GM18867 (cell line): ENCODE results near the gene DDX24.

ENCODE experiments used
- ATAC-seq: cut with Tn5 transposase; IDR thresholded peaks from one replicate; pipeline ENCODE4 v1.9.1; 2021; ENCODE audit warnings: mild to moderate bottlenecking, moderate library complexity; ENCODE audit not compliant: unreplicated experiment

The DDX24 gene

GRCh38 chr14:94114589-94115057 is 33.6 kb upstream of the DDX24 start:
- ATAC-seq: no peak

GRCh38 chr14:94113908-94114588 is 33.0 kb upstream of the DDX24 start:
- ATAC-seq: no peak

- no peak for ATAC-seq
Observed at GRCh38 chr14:94113490-94113889, 32.5 kb upstream of the DDX24 start.

DNA sequence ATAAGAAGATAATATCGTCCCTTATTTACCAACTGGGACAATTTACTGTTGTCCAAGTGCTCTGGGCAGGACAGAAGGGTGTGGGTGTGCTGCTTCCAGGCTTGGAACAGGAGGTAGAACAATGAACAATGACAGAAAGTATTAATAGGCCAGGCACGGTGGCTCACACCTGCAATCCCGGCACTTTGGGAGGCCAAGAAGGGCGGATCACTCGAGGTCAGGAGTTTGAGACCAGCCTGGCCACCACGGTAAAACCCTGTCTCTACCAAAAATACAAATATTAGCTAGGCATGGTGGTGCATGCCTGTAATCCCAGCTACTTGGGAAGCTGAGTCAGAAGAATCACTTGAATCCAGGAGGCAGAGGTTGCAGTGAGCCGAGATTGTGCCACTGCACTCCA is 32.1 kb upstream of the DDX24 start:
- ATAC-seq: no peak

DNA sequence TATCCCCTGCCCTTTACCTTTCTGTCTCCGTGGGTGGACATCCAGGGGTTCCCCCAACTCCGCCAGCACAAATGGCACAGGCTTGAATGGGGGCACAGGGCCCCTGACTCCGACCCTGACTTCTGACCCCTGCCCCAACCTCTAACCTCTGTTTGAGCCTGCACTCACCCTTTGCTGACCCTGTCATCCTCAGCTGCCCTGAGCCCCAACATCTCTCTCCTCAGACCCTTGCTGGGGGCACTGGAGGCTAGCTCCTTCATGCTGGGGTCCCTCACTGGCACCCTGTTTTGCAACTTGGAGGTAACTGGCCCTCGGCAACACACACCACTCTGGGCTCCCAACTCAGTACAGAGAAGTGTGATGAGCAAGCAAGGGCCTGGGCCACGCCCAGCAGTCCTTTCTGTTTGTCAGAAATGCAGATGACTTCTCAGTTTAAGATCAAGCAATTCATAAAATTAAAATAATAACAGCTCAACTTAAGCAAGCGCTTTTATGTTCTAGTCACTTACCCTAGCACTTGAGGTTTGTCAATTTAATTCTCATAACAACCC is 31.6 kb upstream of the DDX24 start:
- ATAC-seq: no peak

DNA sequence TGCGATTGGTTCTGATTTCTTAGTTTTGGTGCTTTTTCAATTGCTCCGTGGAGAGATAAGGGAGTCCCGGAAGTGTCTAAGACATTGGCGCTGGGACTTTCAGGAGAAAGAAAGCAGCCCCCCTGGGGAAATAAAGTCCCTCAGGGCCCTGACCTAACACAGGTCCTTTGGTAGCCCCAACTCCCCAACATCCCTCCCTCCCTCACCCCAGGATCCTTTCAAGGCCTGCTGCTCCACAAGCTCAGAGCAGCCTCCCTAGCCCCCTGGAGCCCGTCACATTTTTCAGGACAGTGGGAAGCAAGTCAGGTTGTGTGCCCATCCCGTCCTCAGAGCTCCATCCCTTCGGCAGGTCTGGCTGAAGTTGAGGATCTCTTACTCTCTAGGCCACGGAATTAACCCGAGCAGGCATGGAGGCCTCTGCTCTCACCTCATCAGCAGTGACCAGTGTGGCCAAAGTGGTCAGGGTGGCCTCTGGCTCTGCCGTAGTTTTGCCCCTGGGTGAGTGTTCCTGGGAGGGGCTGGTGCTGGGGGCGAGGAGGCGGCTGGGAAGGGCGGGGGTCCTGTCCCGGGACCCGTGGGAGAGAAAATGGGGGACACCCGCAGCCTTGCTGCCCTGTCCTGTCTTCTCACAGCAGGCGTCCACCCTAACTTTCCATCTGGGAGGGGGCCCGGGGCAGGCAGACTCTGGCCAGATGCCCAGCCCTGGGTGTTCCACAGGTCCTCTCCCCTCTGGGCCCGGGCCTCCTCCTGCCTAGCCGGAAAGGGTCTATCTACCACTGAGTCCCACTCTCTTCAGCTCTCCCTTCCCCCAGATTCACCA is 30.5 kb upstream of the DDX24 start:
- no peak for ATAC-seq

DNA sequence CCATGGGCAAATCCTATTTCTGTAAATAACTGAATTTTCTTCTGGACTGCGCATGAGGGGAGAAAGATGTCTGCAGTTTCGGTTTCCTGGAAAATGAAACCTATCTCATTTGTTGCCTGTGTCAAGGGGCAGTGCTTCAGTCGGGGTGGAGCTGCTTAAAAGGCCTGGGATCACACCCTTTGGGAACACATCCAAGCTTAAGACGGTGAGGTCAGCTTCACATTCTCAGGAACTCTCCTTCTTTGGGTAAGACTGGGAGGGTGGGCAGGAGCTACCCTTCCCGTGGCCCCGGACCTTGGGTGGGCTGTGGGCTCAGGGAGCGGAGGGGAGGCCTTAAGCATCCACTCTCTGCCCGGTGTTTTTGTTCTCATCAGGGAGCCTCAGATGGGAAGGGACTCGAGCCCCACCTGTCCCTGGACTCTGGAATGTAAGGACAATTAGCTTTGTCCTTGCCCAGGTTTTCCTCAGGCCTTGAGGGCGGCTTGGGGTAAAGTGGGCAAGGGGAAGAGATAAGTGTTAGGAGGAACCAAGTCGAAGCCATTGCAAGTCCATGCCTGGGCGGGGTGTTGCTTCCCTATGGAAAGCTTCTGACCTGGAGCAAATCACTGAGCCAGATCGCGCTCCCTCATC is 29.7 kb upstream of the DDX24 start, which contains the start of gene IFI27:
IFI27 (plus strand) TSS at position 185 of the 630 bp plus-strand sequence.
- no peak for ATAC-seq

DNA sequence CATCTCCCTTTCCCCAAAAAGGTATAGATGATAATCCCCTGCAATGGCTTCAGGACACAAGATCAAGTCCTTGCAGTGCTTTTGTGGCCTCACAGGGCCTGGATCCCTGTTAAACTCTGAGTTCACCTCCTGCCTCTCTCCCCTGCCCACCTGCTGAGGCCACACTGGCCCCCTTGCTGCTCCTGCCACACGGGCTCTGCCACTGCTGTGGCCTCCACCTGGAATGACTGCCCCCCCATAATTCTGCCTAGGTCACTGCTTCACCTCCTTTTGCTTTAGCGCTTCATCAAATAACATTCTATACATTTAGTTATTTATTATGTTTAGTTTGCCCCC is 28.9 kb upstream of the DDX24 start:
- no peak for ATAC-seq

- no peak for ATAC-seq
Observed at GRCh38 chr14:94104731-94105130, 23.7 kb upstream of the DDX24 start.

- no peak for ATAC-seq
Observed at GRCh38 chr14:94103554-94104150, 22.6 kb upstream of the DDX24 start.

GRCh38 chr14:94102768-94103482 is 21.9 kb upstream of the DDX24 start:
- ATAC-seq: no peak

GRCh38 chr14:94101748-94102147 is 20.7 kb upstream of the DDX24 start:
- no peak for ATAC-seq

GRCh38 chr14:94100847-94101246 is 19.8 kb upstream of the DDX24 start:
- ATAC-seq: no peak

DNA sequence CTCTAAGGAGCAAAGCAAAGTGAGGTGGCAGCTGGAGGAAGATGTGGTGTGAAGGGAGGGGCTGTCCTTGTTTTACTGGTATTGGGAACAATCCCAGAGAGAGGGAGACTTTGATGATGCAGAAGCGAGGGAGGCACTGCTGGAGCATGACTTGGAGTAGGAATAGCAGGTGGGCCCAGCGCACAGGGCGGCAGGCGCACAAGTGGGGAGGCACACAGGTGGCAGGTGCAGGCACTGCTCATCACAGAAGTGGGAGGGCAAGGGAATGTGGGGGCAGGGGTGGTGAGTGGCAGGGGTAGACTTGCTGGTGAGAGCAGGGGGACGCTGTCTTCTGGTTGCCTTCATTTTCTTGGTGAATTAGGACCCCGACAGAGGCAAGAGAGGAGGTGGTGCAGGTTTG is 18.0 kb upstream of the DDX24 start:
- no peak for ATAC-seq

DNA sequence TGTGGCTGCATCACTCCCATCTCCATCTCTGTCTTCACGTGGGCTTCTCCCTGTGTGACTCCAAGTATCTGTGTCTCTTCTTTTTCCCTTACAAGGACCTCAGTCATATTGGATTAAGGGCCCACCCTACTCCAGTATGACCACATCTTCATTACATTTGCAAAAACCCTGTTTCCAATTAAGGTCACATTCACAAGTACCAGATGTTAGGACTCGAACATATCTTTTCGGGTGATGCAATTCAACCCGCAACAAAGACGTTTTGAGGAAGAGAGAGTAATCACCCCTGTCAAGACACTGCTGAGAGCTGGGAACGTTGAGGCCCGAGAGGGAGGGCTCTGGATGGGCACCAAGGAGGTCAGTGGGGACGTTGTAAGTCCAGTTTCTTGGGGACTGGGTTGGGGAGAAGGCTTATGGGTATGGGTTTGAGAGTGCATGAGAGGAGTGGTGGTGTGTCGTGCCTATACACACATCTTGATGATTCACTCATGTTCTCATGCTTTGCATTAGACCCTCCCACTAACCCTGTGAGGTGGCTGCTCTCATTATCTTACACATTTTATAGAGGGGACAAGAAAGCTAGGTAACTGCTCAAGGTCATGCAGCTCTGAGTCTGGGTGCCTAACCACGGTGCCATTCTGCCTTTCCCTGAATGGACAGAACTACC is 17.5 kb upstream of the DDX24 start:
- ATAC-seq: no peak

GRCh38 chr14:94097091-94097490 is 16.1 kb upstream of the DDX24 start:
- no peak for ATAC-seq

DNA sequence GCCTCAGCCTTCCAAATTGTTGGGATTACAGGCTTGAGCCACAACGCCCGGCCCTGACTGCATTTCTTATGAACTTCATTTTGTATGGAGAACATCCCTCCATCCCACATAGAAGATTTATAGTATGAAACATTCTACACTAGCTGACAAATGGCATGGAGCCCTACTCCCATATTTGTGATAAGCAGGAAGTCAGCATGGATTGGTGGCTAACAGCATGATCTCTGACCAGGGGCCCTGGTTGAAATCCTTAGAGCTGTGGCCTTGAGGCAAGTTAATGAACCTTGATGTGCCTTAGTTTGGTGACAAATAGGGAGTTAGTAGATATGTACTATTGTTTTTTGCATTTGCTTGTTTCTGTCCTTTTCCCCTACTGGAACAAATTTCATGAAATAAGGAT is 12.4 kb upstream of the DDX24 start:
- no peak for ATAC-seq

GRCh38 chr14:94089479-94089878 is 8.5 kb upstream of the DDX24 start:
- ATAC-seq: no peak

GRCh38 chr14:94088516-94088915 is 7.5 kb upstream of the DDX24 start:
- ATAC-seq: no peak

- ATAC-seq: no peak
Observed at GRCh38 chr14:94087891-94088290, 6.9 kb upstream of the DDX24 start.
